Liver (tissue), 9 donors: ENCODE data around the gene SLC34A3. TPM values are rescaled to one million over a fixed set of nuclear protein-coding genes. Genes with fewer than 3 reads are reported as not detected.

Source experiments
- DNase-seq: peaks from one replicate; pipeline ENCODE4 v3.0.0-alpha.2; 2017; ENCODE audit warnings: low spot score
- H3K27ac ChIP-seq, 2 donors: one replicate each; pipeline ENCODE4 v1.7.0; 2013; ENCODE audit warnings: inconsistent platforms in 2 of 2, low read length in 2 of 2, control low read depth in 1 of 2, low read depth in 1 of 2, mild to moderate bottlenecking in 1 of 2
- H3K27me3 ChIP-seq, 4 donors: one replicate each; pipeline versions ENCODE4 v1.6.1 to v1.7.0; 2013; ENCODE audit warnings: low read length in 3 of 4, inconsistent platforms in 1 of 4, mild to moderate bottlenecking in 1 of 4, moderate library complexity in 1 of 4; ENCODE audit not compliant: control insufficient read depth in 4 of 4, insufficient read depth in 4 of 4
- H3K36me3 ChIP-seq, 4 donors: one replicate each; pipeline versions ENCODE4 v1.6.1 to v1.7.0; 2013; ENCODE audit warnings: low read length in 3 of 4, mild to moderate bottlenecking in 3 of 4, low read depth in 1 of 4, moderate library complexity in 1 of 4; ENCODE audit not compliant: control insufficient read depth in 4 of 4, insufficient read depth in 3 of 4
- H3K4me1 ChIP-seq, 4 donors: one replicate each; pipeline versions ENCODE4 v1.6.1 to v1.7.0; 2013; ENCODE audit warnings: low read length in 3 of 4, mild to moderate bottlenecking in 3 of 4, moderate library complexity in 1 of 4; ENCODE audit not compliant: control insufficient read depth in 4 of 4, insufficient read depth in 4 of 4
- H3K4me3 ChIP-seq, 3 donors: one replicate each; pipeline versions ENCODE4 v1.6.1 to v1.7.0; 2013; ENCODE audit warnings: low read length in 3 of 3, control low read depth in 1 of 3, low read depth in 1 of 3, mild to moderate bottlenecking in 1 of 3
- H3K9ac ChIP-seq, 2 donors: one replicate each; pipeline ENCODE4 v1.7.0; 2013; ENCODE audit warnings: low read length in 2 of 2, mild to moderate bottlenecking in 2 of 2, moderate library complexity in 2 of 2, control low read depth in 1 of 2, low read depth in 1 of 2
- H3K9me3 ChIP-seq, 4 donors: one replicate each; pipeline versions ENCODE4 v1.6.1 to v1.7.0; 2013; ENCODE audit warnings: low read length in 3 of 4; ENCODE audit not compliant: control insufficient read depth in 4 of 4
- EGR1 ChIP-seq, 2 donors: IDR thresholded peaks; 2 replicates each; pipeline ENCODE4 v1.6.1; 2016 to 2018; ENCODE audit warnings: antibody characterized with exemption in 2 of 2, low read depth in 2 of 2
- JUND ChIP-seq, 2 donors: IDR thresholded peaks; 2 replicates each; pipeline ENCODE4 v1.6.1; 2016; ENCODE audit warnings: antibody characterized with exemption in 2 of 2
- NR2F2 ChIP-seq: IDR thresholded peaks from 2 replicates; pipeline ENCODE4 v1.6.1; 2016; ENCODE audit warnings: antibody characterized with exemption
- RAD21 ChIP-seq, 2 donors: IDR thresholded peaks; 2 replicates each; pipeline ENCODE4 v1.6.1; 2016; ENCODE audit warnings: antibody characterized with exemption in 2 of 2, mild to moderate bottlenecking in 2 of 2
- WGBS: extraction: QIAGEN DNeasy Blood & Tissue Kit; methylation state at CpG from one replicate; pipeline ENCODE4 v1.1.7; 2013; 5-methylcytosine and 5-hydroxymethylcytosine counted together
- polyA plus RNA-seq, 2 donors: library from polyadenylated mRNA; stranded (reverse) in 1 of 2; unstranded in 1 of 2; fragments of 200-250 nt in 1 of 2; fragments of >200 nt in 1 of 2; fragmentation: Nextera tagmentation in 1 of 2; extraction: Ambion mirVana in 1 of 2; gene quantifications; one replicate each; pipeline versions ENCODE4 v1.2.1 to v1.2.3, GENCODE V29; 2013 to 2015
- total RNA-seq, 2 donors: library from RNA; depleted of rRNA; stranded (reverse); fragments of >200 nt; gene quantifications; one replicate each; pipeline ENCODE4 v1.2.3, GENCODE V29; 2014
- TF ChIP-seq, protein P1 (sequence below): fragments of 150-350 bp; IDR thresholded peaks from 2 replicates; pipeline ENCODE4 v1.5.1; 2017; ENCODE audit warnings: improper control_type of control experiment, low read depth, low read length; ENCODE audit not compliant: missing input control
- TF ChIP-seq, protein P2 (sequence below): IDR thresholded peaks from 2 replicates; pipeline ENCODE4 v1.6.1; 2016; ENCODE audit warnings: antibody characterized with exemption
- TF ChIP-seq, protein P3 (sequence below): IDR thresholded peaks from 2 replicates; pipeline ENCODE4 v1.6.1; 2016; ENCODE audit warnings: antibody characterized with exemption, mild to moderate bottlenecking
- donor health status: healthy.
- donor health status: healthy.
- donor health status: healthy.
- donor health status: healthy.
- donor health status: healthy.

SLC34A3 gene
- total and polyA plus RNA-seq, 4 donors: not detected

DNA sequence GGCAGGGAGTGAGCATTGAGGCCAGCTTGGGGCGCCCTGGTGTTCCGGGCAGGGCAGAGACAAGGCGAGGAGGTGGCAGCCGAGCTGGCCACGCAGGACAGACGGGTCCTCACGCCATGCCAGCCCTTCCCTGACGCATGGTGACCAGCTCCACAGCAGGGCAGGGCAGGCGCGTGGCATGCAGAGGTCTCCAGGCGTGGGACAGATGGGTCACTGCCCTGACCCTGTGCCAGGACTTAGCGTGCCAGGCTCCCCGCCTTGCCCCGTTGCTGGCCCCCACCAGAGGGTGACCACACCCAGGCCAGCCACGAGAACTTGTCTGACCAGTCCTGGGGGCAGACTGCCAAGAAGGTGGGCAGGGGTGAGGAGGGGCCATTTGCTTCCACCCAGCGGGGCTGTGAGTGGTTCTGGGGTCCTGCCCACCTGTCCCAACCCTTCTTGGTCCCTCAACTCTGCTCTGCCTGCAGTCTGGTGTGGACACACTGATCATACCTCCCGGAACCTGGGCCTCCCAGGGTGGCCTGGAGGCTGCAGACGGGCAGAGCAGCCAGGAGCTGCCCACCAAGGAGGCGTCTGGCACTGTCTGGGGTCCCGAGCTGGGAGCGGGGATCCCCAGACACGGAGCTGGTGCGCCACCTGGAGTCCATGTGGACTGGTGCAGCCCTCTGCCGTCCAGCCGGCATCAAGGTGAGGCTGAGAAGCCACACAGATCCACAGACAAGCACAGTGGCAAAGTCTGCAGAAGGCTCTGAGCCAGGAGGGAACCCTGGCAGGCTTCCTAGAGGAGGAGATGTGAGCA is 3.4 kb upstream of the SLC34A3 start, which contains the start of gene RNF224:
Gene RNF224 (plus strand): TSS at position 449 of the 799 bp plus-strand sequence. CDS start 834 bp downstream, outside the sequence.
- Histone ChIP-seq H3K9me3 (no peaks in the 10 kb centered on the region), H3K27me3 (no peaks in the 10 kb centered on the region), H3K4me3 (no peak within 1 kb of the TSS), H3K36me3 (no peaks in the 10 kb centered on the region), H3K4me1 (peaks cover 8 to 18% (median 13%) of the 10 kb centered on the region in 4 donors), H3K9ac (no peak within 1 kb of the TSS), H3K27ac (no peak within 1 kb of the TSS)
- WGBS: 30% methylated on average over 25 of the region's 25 CpGs
- DNase-seq: peak; percentile 87
- TF ChIP-seq RAD21 (IDR thresholded peaks at IDR 0.05) (peak; percentile 93 to 96), NR2F2 (no peak)
- TF ChIP-seq, protein P1, sequence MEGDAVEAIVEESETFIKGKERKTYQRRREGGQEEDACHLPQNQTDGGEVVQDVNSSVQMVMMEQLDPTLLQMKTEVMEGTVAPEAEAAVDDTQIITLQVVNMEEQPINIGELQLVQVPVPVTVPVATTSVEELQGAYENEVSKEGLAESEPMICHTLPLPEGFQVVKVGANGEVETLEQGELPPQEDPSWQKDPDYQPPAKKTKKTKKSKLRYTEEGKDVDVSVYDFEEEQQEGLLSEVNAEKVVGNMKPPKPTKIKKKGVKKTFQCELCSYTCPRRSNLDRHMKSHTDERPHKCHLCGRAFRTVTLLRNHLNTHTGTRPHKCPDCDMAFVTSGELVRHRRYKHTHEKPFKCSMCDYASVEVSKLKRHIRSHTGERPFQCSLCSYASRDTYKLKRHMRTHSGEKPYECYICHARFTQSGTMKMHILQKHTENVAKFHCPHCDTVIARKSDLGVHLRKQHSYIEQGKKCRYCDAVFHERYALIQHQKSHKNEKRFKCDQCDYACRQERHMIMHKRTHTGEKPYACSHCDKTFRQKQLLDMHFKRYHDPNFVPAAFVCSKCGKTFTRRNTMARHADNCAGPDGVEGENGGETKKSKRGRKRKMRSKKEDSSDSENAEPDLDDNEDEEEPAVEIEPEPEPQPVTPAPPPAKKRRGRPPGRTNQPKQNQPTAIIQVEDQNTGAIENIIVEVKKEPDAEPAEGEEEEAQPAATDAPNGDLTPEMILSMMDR: peak; percentile 91

DNA sequence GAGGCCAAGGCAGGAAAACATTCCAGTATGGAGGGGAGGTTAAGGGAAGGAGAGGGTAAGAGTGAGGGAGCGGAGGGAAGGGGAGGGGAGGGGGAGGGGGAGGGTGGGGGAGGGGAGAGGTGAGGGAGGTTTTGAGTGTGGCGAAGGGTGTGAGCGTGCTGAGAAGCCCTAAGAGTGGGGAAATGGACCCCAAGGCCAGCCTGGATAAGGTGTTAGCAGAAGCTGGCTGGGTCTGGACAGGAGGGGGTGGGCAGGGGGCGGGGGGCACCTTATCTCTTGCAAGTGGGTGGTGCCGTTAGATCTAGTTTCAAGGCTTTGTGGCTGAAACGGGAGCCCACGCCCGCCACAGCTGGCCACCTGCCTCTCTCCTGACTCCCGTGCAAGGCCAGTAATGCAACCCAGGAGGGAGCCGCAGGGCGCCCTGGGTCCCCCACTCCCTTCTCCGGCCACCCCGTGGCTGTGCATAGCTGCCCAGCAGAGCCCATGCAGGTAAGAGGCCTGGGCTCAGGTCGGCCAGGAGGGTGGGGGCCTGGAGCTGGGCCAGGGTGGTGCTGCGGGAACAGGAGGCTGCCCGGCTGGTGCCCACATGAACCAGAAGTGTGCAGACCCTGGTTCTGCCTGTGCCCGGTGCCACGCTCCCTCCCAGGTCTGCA is 2.7 kb upstream of the SLC34A3 start:
- H3K27me3 ChIP-seq: no peaks in the 10 kb centered on the region
- 38% methylated on average over 18 of the region's 18 CpGs for WGBS
- TF ChIP-seq RAD21 (IDR thresholded peaks at IDR 0.05) (no peak), EGR1 (IDR thresholded peaks at IDR 0.05; ENCODE audit: low read depth in 2 of 2) (no peak)
- H3K4me3 ChIP-seq: no peak overlapping the region
- peaks cover 5 to 13% (median 7%) of the 10 kb centered on the region in 4 donors for H3K4me1 ChIP-seq
- H3K9ac ChIP-seq: no peak overlapping the region
- no peak overlapping the region for H3K27ac ChIP-seq
- H3K36me3 ChIP-seq: no peaks in the 10 kb centered on the region
- no peak for DNase-seq
- H3K9me3 ChIP-seq: no peaks in the 10 kb centered on the region

DNA sequence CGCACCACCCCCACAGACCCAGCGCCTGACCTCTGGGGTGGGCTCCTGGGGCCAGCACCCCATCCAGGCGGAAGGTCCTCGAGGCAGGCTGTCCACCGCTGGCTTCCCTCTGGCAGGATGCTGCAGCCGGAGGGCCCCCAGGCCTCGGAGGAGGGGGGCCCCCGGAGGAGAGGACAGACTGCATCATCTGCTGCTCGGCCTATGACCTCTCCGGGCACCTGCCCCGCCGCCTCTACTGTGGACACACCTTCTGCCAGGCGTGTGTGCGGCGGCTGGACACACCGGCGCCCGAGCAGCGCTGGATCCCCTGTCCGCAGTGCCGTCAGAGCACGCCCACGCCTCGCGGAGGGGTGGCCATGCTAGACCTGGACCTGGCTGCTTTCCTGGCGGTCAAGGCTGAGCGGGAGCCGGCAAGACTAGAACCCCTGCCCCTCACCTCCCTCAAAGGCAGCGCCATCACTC is 2.2 kb upstream of the SLC34A3 start:
- H3K4me1 ChIP-seq: peaks cover 4 to 10% (median 6%) of the 10 kb centered on the region in 4 donors
- no peak overlapping the region for H3K4me3 ChIP-seq
- TF ChIP-seq RAD21 (IDR thresholded peaks at IDR 0.05) (no peak), JUND (IDR thresholded peaks at IDR 0.05) (no peak)
- TF ChIP-seq, protein P2, sequence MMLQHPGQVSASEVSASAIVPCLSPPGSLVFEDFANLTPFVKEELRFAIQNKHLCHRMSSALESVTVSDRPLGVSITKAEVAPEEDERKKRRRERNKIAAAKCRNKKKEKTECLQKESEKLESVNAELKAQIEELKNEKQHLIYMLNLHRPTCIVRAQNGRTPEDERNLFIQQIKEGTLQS: no peak
- TF ChIP-seq, protein P3, sequence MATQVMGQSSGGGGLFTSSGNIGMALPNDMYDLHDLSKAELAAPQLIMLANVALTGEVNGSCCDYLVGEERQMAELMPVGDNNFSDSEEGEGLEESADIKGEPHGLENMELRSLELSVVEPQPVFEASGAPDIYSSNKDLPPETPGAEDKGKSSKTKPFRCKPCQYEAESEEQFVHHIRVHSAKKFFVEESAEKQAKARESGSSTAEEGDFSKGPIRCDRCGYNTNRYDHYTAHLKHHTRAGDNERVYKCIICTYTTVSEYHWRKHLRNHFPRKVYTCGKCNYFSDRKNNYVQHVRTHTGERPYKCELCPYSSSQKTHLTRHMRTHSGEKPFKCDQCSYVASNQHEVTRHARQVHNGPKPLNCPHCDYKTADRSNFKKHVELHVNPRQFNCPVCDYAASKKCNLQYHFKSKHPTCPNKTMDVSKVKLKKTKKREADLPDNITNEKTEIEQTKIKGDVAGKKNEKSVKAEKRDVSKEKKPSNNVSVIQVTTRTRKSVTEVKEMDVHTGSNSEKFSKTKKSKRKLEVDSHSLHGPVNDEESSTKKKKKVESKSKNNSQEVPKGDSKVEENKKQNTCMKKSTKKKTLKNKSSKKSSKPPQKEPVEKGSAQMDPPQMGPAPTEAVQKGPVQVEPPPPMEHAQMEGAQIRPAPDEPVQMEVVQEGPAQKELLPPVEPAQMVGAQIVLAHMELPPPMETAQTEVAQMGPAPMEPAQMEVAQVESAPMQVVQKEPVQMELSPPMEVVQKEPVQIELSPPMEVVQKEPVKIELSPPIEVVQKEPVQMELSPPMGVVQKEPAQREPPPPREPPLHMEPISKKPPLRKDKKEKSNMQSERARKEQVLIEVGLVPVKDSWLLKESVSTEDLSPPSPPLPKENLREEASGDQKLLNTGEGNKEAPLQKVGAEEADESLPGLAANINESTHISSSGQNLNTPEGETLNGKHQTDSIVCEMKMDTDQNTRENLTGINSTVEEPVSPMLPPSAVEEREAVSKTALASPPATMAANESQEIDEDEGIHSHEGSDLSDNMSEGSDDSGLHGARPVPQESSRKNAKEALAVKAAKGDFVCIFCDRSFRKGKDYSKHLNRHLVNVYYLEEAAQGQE: no peak

More for the DNA sequence above, 2.2 kb upstream of the SLC34A3 start:
- H3K36me3 ChIP-seq: no peaks in the 10 kb centered on the region
- no peak overlapping the region for H3K27ac ChIP-seq
- H3K27me3 ChIP-seq: no peaks in the 10 kb centered on the region
- H3K9me3 ChIP-seq: no peaks in the 10 kb centered on the region
- 65% methylated on average over 29 of the region's 29 CpGs for WGBS
- no peak overlapping the region for H3K9ac ChIP-seq
- DNase-seq: no peak
